SU-DHL-6 (cell line): Measurements from ENCODE around the gene DOCK10.

Source experiments
- H2AFZ ChIP-seq: fragments of 200-600 bp; sonication (generic); 2 replicates; pipeline ENCODE4 v1.6.1; 2014; ENCODE audit warnings: low read depth, mild to moderate bottlenecking, moderate library complexity, mixed read lengths, antibody characterized with exemption, low read length; ENCODE audit not compliant: severe bottlenecking
- H3F3A ChIP-seq: fragments of 200-600 bp; shearing (Covaris generic); 2 replicates; pipeline ENCODE4 v1.6.0; 2016; ENCODE audit warnings: antibody characterized with exemption, mild to moderate bottlenecking; ENCODE audit not compliant: insufficient read depth
- H3K27ac ChIP-seq: fragments of 200-600 bp; sonication (generic); 2 replicates; pipeline ENCODE4 v1.5.1; 2016; ENCODE audit warnings: low read depth, mild to moderate bottlenecking, low read length, moderate library complexity, mixed read lengths
- H3K27me3 ChIP-seq: fragments of 200-600 bp; sonication (generic), shearing (Covaris generic); 2 replicates; pipeline ENCODE4 v1.6.0; 2014; ENCODE audit warnings: mild to moderate bottlenecking, low read length
- H3K36me3 ChIP-seq: fragments of 200-600 bp; sonication (generic); 2 replicates; pipeline ENCODE4 v1.6.1; 2014; ENCODE audit warnings: mild to moderate bottlenecking, low read length, mixed read lengths
- H3K4me2 ChIP-seq: fragments of 300-600, 200-600 bp; shearing (Covaris generic), sonication (generic); 2 replicates; pipeline ENCODE4 v1.6.0; 2014; ENCODE audit warnings: low read length, low read depth, mild to moderate bottlenecking; ENCODE audit not compliant: poor library complexity, severe bottlenecking
- H3K4me3 ChIP-seq: fragments of 200-600 bp; sonication (generic); 2 replicates; pipeline ENCODE4 v1.5.1; 2014; ENCODE audit warnings: antibody characterized with exemption, low read length, mild to moderate bottlenecking, mixed read lengths; ENCODE audit not compliant: insufficient read depth, poor library complexity, severe bottlenecking
- H3K79me2 ChIP-seq: fragments of 200-600 bp; sonication (generic); 2 replicates; pipeline ENCODE4 v1.6.1; 2014; ENCODE audit warnings: mild to moderate bottlenecking, low read length, moderate library complexity; ENCODE audit not compliant: insufficient read depth
- H3K9ac ChIP-seq: fragments of 200-600 bp; sonication (generic); 2 replicates; pipeline ENCODE4 v1.7.0; 2014; ENCODE audit warnings: mild to moderate bottlenecking, low read length
- H3K9me2 ChIP-seq: fragments of 200-600 bp; sonication (generic); replicated peaks from 2 replicates; pipeline ENCODE4 v1.6.1; 2014; ENCODE audit warnings: low read length; ENCODE audit not compliant: insufficient read depth
- H3K9me3 ChIP-seq: fragments of 200-600 bp; sonication (generic); 2 replicates; pipeline ENCODE4 v1.6.1; 2014; ENCODE audit warnings: low read length, mixed read lengths; ENCODE audit not compliant: insufficient read depth
- H4K20me1 ChIP-seq: fragments of 200-600 bp; sonication (generic); 2 replicates; pipeline ENCODE4 v1.6.1; 2014; ENCODE audit warnings: low read depth, mild to moderate bottlenecking, antibody characterized with exemption, low read length, moderate library complexity, mixed read lengths
- CTCF ChIP-seq: fragments of 200-600 bp; sonication (generic); IDR thresholded peaks from one replicate; pipeline ENCODE4 v1.5.1; 2017; ENCODE audit warnings: antibody characterized with exemption, mild to moderate bottlenecking, low read length, moderate library complexity; ENCODE audit not compliant: insufficient read depth, poor library complexity, severe bottlenecking
- EZH2phosphoT487 ChIP-seq: fragments of 200-600 bp; sonication (generic), shearing (Covaris generic); conservative IDR thresholded peaks from 2 replicates; pipeline ENCODE4 v1.6.1; 2018; ENCODE audit warnings: mild to moderate bottlenecking, antibody characterized with exemption, low read length, moderate library complexity, mixed read lengths

Gene DOCK10

GRCh38 chr2:224884188-224884587 lies 158.1 kb downstream of the DOCK10 start:
- Histone ChIP-seq H3K27ac (no peak overlapping the region), H3K79me2 (no peaks in the 10 kb centered on the region), H3K27me3 (no peaks in the 10 kb centered on the region), H3K9me2 (no peaks in the 10 kb centered on the region), H3K4me2 (no peak overlapping the region), H3K9me3 (no peaks in the 10 kb centered on the region), H3K36me3 (no peaks in the 10 kb centered on the region), H2AFZ (no peak overlapping the region), H3F3A (no peaks in the 10 kb centered on the region), H3K9ac (no peak overlapping the region), H4K20me1 (no peaks in the 10 kb centered on the region), H3K4me3 (no peak overlapping the region)
- TF ChIP-seq CTCF (no peak), EZH2phosphoT487 (no peak)

GRCh38 chr2:224883700-224884099 lies 158.6 kb downstream of the DOCK10 start:
- no peaks in the 10 kb centered on the region for H3F3A ChIP-seq
- no peaks in the 10 kb centered on the region for H3K27me3 ChIP-seq
- H3K9me2 ChIP-seq = no peaks in the 10 kb centered on the region
- H4K20me1 ChIP-seq = no peaks in the 10 kb centered on the region
- H3K9me3 ChIP-seq = no peaks in the 10 kb centered on the region
- H3K4me3 ChIP-seq = no peak overlapping the region
- no peak overlapping the region for H2AFZ ChIP-seq
- TF ChIP-seq CTCF (no peak), EZH2phosphoT487 (no peak)
- no peaks in the 10 kb centered on the region for H3K79me2 ChIP-seq
- H3K36me3 ChIP-seq = no peaks in the 10 kb centered on the region
- no peak overlapping the region for H3K4me2 ChIP-seq
- H3K27ac ChIP-seq = no peak overlapping the region
- H3K9ac ChIP-seq = no peak overlapping the region

DNA sequence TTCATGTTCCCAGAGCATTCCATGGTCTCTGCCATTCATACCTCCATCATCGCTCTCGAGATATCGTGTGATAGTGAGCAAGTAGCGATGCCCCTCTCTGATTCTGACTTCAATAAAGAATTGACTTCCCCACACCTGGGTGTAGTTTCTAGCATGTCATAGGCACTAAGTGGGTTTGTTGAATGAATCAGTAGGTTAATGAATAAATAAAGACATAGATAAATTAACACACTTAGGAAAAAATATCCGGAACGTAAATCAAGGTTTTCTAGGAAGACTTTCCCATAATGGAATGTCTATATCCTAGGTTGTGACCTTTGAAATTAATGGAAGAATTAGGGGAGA lies 159.1 kb downstream of the DOCK10 start:
- Histone ChIP-seq H3K27ac (no peak overlapping the region), H3K9ac (no peak overlapping the region), H3K9me3 (no peaks in the 10 kb centered on the region), H3K4me2 (no peak overlapping the region), H4K20me1 (no peaks in the 10 kb centered on the region), H3K27me3 (no peaks in the 10 kb centered on the region), H3K9me2 (no peaks in the 10 kb centered on the region), H3K79me2 (no peaks in the 10 kb centered on the region), H3K36me3 (no peaks in the 10 kb centered on the region), H3K4me3 (no peak overlapping the region), H2AFZ (no peak overlapping the region), H3F3A (no peaks in the 10 kb centered on the region)
- TF ChIP-seq EZH2phosphoT487 (no peak), CTCF (no peak)
